Activated CD4-positive, alpha-beta memory T cell treated with anti-CD3 and anti-CD28 coated beads, Interleukin-2, amount 10 ng/mL, durations not matched to agents 7 days and 5 days (primary cell): ENCODE data around the gene EHF. TPM values are rescaled to one million over a fixed set of nuclear protein-coding genes. Genes with fewer than 3 reads are reported as not detected.

ENCODE experiments used
- total RNA-seq, 2 experiments: library from RNA; stranded (reverse); gene quantifications; one replicate each; pipeline ENCODE4 v1.2.3, GENCODE V29; 2021

EHF gene
- total RNA-seq, 2 experiments from 2014 or later = not detected

Other genes with a start within 250 kb of the EHF start
- 10 to 100 TPM; 32.5 to 34.3 TPM for gene CAT, start 182.2 kb upstream of the EHF start, total RNA-seq
- gene ELF5, start 107.3 kb upstream of the EHF start, total RNA-seq = not detected